HG03575 (cell line): ENCODE measurements around the gene RNF4.
A peak's percentile ranks its signal among the peaks of the same experiment; 100 is the strongest.

ENCODE experiments used
- ATAC-seq: cut with Tn5 transposase; IDR thresholded peaks from one replicate; pipeline ENCODE4 v1.9.1; 2021; ENCODE audit not compliant: unreplicated experiment, insufficient number of reproducible peaks, low FRiP score; ENCODE audit errors: extremely low read depth

RNF4 gene

DNA sequence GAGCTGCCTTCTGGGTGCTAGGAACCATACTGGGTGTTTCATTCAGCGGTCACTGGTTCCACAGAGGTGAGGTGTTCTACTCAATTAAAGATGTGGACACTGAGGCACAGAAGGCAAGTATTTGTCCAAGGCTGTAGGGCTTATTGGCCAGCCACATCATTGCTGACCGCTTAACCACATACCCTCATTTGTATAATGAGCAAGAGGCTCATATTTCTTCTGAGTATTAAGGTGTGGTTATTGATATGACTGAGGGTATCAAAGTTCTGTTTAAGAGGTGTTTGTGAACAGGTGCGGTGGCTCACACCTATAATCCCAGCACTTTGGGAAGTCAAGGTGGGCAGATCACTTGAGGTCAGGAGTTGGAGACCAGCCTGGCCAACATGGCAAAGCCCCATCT, 14.3 kb downstream of the RNF4 start:
- no peak for ATAC-seq

GRCh38 chr4:2484185-2484584, 15.3 kb downstream of the RNF4 start:
- ATAC-seq, result no peak

DNA sequence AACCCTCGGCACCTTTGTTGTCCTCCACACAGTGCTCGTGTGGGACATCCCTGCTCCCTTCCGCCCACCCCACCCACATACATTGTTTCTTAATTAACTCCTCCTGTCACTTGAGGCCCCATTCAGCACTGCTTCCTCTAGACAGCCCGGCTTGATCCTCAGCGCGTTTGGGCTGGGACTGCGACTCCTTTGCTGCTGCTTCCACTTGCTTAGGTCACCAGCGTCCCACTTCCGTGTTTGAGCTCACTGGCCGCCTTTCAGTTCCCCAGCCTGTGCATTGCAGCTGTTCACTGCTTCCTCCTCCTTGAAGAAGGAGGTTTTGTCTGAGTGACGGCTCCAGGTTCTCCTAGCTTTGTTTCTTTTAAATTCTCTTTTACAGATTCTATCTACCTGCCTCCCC, 16.1 kb downstream of the RNF4 start:
- peak; percentile 39 for ATAC-seq

DNA sequence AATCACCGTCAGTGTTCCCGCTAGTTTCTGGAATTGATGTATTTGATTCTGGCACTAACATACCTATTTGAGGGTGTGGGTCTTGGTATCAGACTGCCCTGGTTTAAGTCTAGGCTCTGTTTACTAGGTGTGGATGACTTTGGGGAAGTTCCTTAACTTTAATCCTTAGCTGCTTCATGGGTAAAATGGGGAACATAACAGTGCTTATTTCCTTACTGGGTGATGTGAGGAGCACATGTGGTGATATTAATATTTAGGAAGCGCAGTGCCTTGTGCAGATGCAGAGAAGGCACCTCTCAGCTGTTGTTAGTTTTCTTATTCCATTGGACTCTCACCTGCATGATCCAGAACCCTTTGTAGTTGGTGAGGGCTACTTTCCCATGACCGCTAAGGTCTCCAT, 17.1 kb downstream of the RNF4 start:
- no peak for ATAC-seq

GRCh38 chr4:2486981-2487380, 18.1 kb downstream of the RNF4 start:
- ATAC-seq, result no peak

DNA sequence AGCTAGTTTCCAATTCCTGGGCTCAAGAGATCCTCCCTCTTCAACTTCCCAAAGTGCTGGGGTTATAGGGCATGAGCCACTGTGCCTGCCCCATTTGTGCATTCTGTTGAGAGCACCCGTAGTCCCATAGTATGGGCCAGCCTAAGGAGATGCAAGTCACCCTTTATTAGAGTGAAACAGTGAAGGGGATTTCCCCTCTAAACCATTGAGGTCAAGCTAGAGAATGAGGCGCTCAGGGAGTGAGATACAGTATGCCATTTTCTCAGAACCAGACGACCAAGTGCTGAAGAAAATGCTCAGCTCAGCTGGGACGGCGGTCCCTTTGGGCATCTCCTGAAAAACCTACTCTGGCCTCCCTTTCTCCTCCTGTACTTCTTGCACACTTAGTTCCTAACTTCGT, 18.7 kb downstream of the RNF4 start:
- ATAC-seq, result no peak

- ATAC-seq, result no peak
These were observed 20.3 kb downstream of the RNF4 start for GRCh38 chr4:2489081-2489805.

- no peak for ATAC-seq
These were observed 21.1 kb downstream of the RNF4 start for GRCh38 chr4:2489841-2490552.

GRCh38 chr4:2492970-2493369, 24.1 kb downstream of the RNF4 start:
- no peak for ATAC-seq

- ATAC-seq, result no peak
These were observed 26.1 kb downstream of the RNF4 start for GRCh38 chr4:2494992-2495391.

- no peak for ATAC-seq
These were observed 28.4 kb downstream of the RNF4 start for GRCh38 chr4:2497324-2497723.

DNA sequence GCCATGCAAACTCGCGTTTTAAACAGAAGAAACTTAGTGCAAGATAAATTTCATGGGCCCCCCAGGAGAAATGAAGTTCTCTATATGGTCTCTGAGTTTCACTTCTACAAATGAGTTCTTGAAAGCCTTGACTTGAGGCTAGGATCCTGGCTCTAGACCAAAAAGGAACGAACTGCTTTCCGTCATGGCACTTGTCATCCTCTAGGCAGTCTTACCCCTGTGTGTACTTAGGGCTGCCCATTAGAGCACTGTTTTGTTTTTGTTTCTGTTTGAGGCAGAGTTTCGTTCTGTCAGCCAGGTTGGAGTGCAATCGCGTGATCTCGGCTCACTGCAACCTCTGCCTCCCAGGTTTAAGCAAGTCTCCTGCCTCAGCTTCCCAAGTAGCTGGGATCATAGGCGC, 29.0 kb downstream of the RNF4 start:
- ATAC-seq, result peak; percentile 63

GRCh38 chr4:2500547-2500946, 31.6 kb downstream of the RNF4 start:
- ATAC-seq, result no peak

- ATAC-seq, result no peak
These were observed 32.2 kb downstream of the RNF4 start for GRCh38 chr4:2501034-2501594.

DNA sequence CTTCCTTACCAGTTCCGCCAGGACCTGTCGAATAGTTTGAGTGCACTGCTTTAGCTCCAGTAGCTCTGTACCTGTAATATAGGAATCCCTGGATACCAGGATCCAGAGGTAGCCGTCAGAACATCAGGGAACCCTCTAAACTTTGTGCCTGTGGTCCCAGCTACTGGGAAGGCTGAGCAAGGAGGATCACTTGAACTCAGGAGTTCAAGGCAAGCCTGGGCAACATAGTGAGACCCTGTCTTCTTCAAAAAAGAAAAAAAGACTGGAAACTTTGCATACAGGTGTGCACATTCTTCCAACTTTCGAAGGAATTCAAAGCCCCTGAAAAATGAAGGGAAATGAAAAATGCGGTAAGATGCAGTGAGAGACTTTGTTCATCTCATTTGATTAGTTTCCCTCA, 34.9 kb downstream of the RNF4 start:
- no peak for ATAC-seq

- no peak for ATAC-seq
These were observed 38.4 kb downstream of the RNF4 start for GRCh38 chr4:2507259-2507658.

- no peak for ATAC-seq
These were observed 38.9 kb downstream of the RNF4 start for GRCh38 chr4:2507855-2508254.

DNA sequence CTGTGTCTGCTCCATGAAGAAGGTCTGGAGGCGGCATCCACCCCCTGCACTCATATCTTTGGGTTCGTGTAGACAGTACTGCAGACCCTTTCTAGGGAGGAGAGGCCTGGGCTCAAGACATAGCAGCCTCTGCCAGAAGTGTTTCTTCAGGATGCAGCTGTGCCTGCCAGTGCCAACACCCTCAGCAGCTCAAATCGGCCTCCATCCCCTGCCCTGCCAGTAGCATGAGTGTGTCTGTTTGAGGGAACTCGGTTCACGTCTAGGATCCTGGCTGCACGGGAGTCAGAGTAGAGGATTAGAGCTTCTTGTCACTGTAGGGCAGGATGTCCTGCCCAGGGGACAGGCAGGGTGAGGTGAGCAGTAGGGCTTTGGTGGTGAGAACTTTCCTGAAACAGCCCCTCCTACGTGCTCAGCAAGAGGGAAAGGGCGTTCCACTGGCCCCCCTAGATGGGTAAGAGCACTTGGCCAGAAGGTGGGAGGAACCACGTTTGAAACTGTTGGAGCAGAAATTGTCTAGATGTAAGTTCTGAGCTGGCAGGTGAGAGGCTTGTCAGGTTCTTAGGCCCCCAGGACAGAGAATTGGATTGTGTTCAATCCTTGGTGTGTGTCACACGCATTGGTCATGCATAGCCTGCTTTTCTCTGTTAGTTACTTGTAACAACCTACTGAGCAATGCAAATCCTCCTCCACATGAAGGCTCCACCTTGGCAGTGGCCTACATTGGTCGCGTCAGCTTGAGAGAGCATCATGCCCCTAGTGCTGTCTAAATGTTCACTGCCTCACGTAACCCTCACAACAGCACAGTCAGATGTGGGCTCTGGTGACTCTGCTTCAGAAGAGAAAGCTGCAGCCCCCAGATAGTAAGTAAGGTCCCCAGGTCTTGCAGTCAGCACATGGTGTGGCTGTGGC, 41.7 kb downstream of the RNF4 start:
- ATAC-seq, result no peak

GRCh38 chr4:2511645-2512131, 42.8 kb downstream of the RNF4 start:
- no peak for ATAC-seq
